B cell (primary cell): ENCODE data around the gene SCGB1C2. TPM values are rescaled to one million over a fixed set of nuclear protein-coding genes. Genes with fewer than 3 reads are reported as not detected.

Experiments used
- ATAC-seq: fragments of 200-7000 bp; cut with Tn5 transposase; one replicate; pipeline ENCODE4 v1.10.0; 2021; ENCODE audit warnings: low read depth, mild to moderate bottlenecking, moderate number of reproducible peaks, moderate library complexity
- CTCF ChIA-PET: fragments of 350-600 bp; sonication (Branson Sonifier 250); formaldehyde crosslinking; loops from one replicate; lab custom pipeline; 2021; ENCODE audit warnings: antibody characterized with exemption, inconsistent platforms; lab: Charles Lee
- POLR2A ChIA-PET: fragments of 350-600 bp; sonication (Branson Sonifier 250); formaldehyde crosslinking; loops from one replicate; lab custom pipeline; 2021; ENCODE audit warnings: antibody characterized with exemption; lab: Charles Lee
- DNase-seq: peaks from one replicate; pipeline ENCODE4 v3.0.0; 2013
- H2AFZ ChIP-seq: 2 replicates; pipeline ENCODE4 v1.6.1; 2012; ENCODE audit warnings: mild to moderate bottlenecking, low read depth, low read length; ENCODE audit not compliant: insufficient read depth, poor library complexity, severe bottlenecking
- H3K27ac ChIP-seq, 2 donors: 1 replicate in 1 of 2; 2 replicates in 1 of 2; pipeline ENCODE4 v1.5.1; 2012 to 2013; ENCODE audit warnings: low read length in 2 of 2, mild to moderate bottlenecking in 2 of 2, moderate library complexity in 1 of 2
- H3K27me3 ChIP-seq, 4 experiments: fragments of 200-600 bp in 1 of 4; sonication (generic) in 1 of 4; replicated peaks in 1 of 4; 1 replicate in 2 of 4; 2 replicates in 2 of 4; pipeline versions ENCODE4 v1.6.1 to v1.7.0; 2013 to 2016; ENCODE audit warnings: low read length in 3 of 4, mild to moderate bottlenecking in 2 of 4, mixed read lengths in 1 of 4, moderate library complexity in 1 of 4; ENCODE audit not compliant: insufficient read depth in 4 of 4, control insufficient read depth in 3 of 4; ENCODE audit errors: control extremely low read depth in 1 of 4
- H3K36me3 ChIP-seq, 2 experiments: replicated peaks in 1 of 2; 1 replicate in 1 of 2; 2 replicates in 1 of 2; pipeline versions ENCODE4 v1.6.1 to v1.7.1; 2013; ENCODE audit warnings: low read length in 1 of 2; ENCODE audit not compliant: insufficient read depth in 2 of 2, control insufficient read depth in 1 of 2; ENCODE audit errors: control extremely low read depth in 1 of 2, extremely low read depth in 1 of 2
- H3K4me1 ChIP-seq, 2 donors: fragments of 200-600 bp in 1 of 2; sonication (generic) in 1 of 2; 1 replicate in 1 of 2; 2 replicates in 1 of 2; pipeline versions ENCODE4 v1.5.1 to v1.6.1; 2013 to 2017; ENCODE audit warnings: low read length in 2 of 2; ENCODE audit not compliant: control insufficient read depth in 2 of 2, insufficient read depth in 2 of 2
- H3K4me2 ChIP-seq: replicated peaks from 2 replicates; pipeline ENCODE3; 2012; ENCODE audit warnings: mild to moderate bottlenecking, low read depth, low read length; ENCODE audit not compliant: poor library complexity, severe bottlenecking
- H3K4me3 ChIP-seq, 5 experiments: fragments of 200-600 bp in 1 of 5; sonication (generic) in 1 of 5; 1 replicate in 3 of 5; 2 replicates in 2 of 5; pipeline versions ENCODE4 v1.5.1 to v1.7.0; 2011 to 2016; ENCODE audit warnings: low read length in 4 of 5, mild to moderate bottlenecking in 4 of 5, low read depth in 2 of 5, control low read depth in 1 of 5, moderate library complexity in 1 of 5; ENCODE audit not compliant: insufficient read depth in 1 of 5; ENCODE audit errors: control extremely low read depth in 1 of 5, extremely low read depth in 1 of 5
- H3K79me2 ChIP-seq: fragments of 200-600 bp; sonication (generic); one replicate; pipeline ENCODE4 v1.6.0; 2016; ENCODE audit warnings: low read length; ENCODE audit not compliant: control insufficient read depth, insufficient read depth
- H3K9ac ChIP-seq: fragments of 200-600 bp; sonication (generic); 2 replicates; pipeline ENCODE4 v1.6.1; 2017; ENCODE audit warnings: mild to moderate bottlenecking, low read length, moderate library complexity
- H3K9me3 ChIP-seq, 3 donors: one replicate each; pipeline versions ENCODE4 v1.6.1 to v1.7.1; 2013; ENCODE audit warnings: low read length in 2 of 3; ENCODE audit not compliant: control insufficient read depth in 2 of 3, insufficient read depth in 1 of 3; ENCODE audit errors: control extremely low read depth in 1 of 3
- H4K20me1 ChIP-seq: 2 replicates; pipeline ENCODE4 v1.6.0; 2012; ENCODE audit warnings: mild to moderate bottlenecking, low read length; ENCODE audit not compliant: insufficient read depth, control insufficient read depth, poor library complexity, severe bottlenecking
- H3K27ac Mint-ChIP-seq: one replicate; pipeline ENCODE4 v1.8.0; 2021; ENCODE audit warnings: mixed read lengths
- H3K27me3 Mint-ChIP-seq: one replicate; pipeline ENCODE4 v1.8.0; 2021; ENCODE audit warnings: mixed read lengths
- H3K4me1 Mint-ChIP-seq: one replicate; pipeline ENCODE4 v1.8.0; 2021; ENCODE audit warnings: mixed read lengths
- H3K4me3 Mint-ChIP-seq: one replicate; pipeline ENCODE4 v1.8.0; 2021; ENCODE audit warnings: mixed read lengths
- H3K9me3 Mint-ChIP-seq: one replicate; pipeline ENCODE4 v1.8.0; 2022; ENCODE audit warnings: mixed read lengths; ENCODE audit not compliant: insufficient read depth
- EZH2 ChIP-seq: IDR thresholded peaks from 2 replicates; pipeline ENCODE4 v1.6.1; 2012; ENCODE audit warnings: borderline replicate concordance, low read depth, mild to moderate bottlenecking, moderate library complexity, low read length; ENCODE audit not compliant: insufficient read depth, poor library complexity, severe bottlenecking
- WGBS: methylation state at CpG from one replicate; pipeline ENCODE4 v1.1.5; 2013; ENCODE audit warnings: missing lambda C conversion rate; ENCODE audit not compliant: insufficient coverage; 5-methylcytosine and 5-hydroxymethylcytosine counted together
- intact Hi-C: fragments of 100-400 bp; cut with micrococcal nuclease; formaldehyde crosslinking; loops from one replicate; pipeline ENCODE4 v1.10.0; 2022
- polyA plus RNA-seq: library from polyadenylated mRNA; depleted of rRNA; stranded (reverse); fragments of >200 nt; gene quantifications from 2 replicates; pipeline ENCODE4 v1.2.3, GENCODE V29; 2012
- total RNA-seq, 2 donors: library from RNA; stranded (reverse); fragments of 120-200 nt in 1 of 2; gene quantifications; 1 replicate in 1 of 2; 2 replicates in 1 of 2; pipeline versions ENCODE4 v1.2.3 to v1.2.4, GENCODE V29; 2013 to 2022
- TF ChIP-seq, protein P1 (sequence below): fragments of 200-600 bp; IDR thresholded peaks from one replicate; pipeline ENCODE4 v1.8.0; 2022; ENCODE audit warnings: antibody characterized with exemption, mild to moderate bottlenecking

SCGB1C2 gene
- total and polyA plus RNA-seq, 2 donors (not counting 1 experiment from before 2014, with no cell fraction given), result not detected

DNA sequence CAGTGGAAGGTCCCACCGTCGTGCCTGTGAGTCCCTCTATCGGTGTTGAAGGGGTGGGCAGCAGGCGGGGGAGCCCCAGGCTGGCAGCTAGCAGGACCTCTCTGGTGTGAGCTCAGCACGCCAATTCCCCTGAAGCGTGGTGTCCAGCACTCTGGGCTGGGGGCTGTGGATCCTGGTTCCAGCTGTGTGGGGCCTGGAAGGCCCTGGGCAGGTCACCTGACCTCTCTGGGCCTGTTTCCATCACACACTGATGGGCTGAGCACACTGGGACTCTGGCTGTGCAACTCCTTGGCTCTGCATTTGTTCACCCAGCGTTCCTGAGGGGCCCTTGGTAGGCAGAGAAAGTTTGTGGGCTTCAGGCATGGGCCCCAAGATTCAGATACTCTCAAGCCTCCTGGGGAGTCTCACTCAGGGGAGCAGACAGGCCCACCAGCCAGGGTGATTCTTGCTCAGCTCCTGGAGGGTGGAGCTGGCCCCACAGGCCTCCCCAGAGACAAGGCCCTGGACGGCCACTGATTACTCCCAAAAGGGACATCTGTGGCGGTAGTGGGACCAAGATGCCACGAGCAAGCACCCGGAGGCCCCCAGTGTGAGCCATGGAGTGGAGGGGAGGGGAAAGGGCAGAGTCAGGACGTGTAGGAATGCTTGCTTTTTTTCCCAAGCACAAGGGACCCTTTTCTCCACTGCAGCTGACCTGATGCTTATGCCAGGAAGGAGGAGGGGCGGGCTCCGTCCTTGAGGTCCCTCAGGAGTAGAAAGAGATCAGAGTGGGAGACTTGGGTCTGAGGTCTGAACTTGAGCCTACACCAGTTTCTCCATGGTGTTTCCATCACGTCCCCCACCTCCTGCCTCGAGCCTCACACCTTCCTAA lies 8.5 kb downstream of the SCGB1C2 start:
- ChIA-PET CTCF (interaction anchor here (1.0 to 2.3 kb wide), 2 partner anchors 554 to 850 kb away, joined by 3 to 11 read pairs; partner anchors contain the start of gene TIMM22), POLR2A (no interaction called here)
- Mint-ChIP-seq H3K4me1 (peaks cover 3% of the 10 kb centered on the region), H3K27ac (no peak overlapping the region), H3K4me3 (no peak overlapping the region), H3K9me3 (no peaks in the 10 kb centered on the region), H3K27me3 (no peaks in the 10 kb centered on the region)
- no peak overlapping the region for H3K27ac ChIP-seq
- no peaks in the 10 kb centered on the region for H3K36me3 ChIP-seq
- intact Hi-C loops, result loop anchor here (2.0 kb wide), 1 partner anchor 241 kb away; no protein-coding TSS in a partner anchor
- no peaks in the 10 kb centered on the region for H3K27me3 ChIP-seq
- DNase-seq, result no peak
- no peak overlapping the region for H3K4me3 ChIP-seq
- H2AFZ ChIP-seq, result no peak overlapping the region
- H4K20me1 ChIP-seq, result no peaks in the 10 kb centered on the region
- no peak overlapping the region for H3K9ac ChIP-seq
- H3K4me1 ChIP-seq, result peaks cover 0 to 3% of the 10 kb centered on the region in 2 donors
- ATAC-seq, result no peak
- H3K4me2 ChIP-seq, result no peak overlapping the region
- 93% methylated on average over 13 of the region's 16 CpGs for WGBS
- H3K79me2 ChIP-seq, result no peaks in the 10 kb centered on the region
- TF ChIP-seq, protein P1, sequence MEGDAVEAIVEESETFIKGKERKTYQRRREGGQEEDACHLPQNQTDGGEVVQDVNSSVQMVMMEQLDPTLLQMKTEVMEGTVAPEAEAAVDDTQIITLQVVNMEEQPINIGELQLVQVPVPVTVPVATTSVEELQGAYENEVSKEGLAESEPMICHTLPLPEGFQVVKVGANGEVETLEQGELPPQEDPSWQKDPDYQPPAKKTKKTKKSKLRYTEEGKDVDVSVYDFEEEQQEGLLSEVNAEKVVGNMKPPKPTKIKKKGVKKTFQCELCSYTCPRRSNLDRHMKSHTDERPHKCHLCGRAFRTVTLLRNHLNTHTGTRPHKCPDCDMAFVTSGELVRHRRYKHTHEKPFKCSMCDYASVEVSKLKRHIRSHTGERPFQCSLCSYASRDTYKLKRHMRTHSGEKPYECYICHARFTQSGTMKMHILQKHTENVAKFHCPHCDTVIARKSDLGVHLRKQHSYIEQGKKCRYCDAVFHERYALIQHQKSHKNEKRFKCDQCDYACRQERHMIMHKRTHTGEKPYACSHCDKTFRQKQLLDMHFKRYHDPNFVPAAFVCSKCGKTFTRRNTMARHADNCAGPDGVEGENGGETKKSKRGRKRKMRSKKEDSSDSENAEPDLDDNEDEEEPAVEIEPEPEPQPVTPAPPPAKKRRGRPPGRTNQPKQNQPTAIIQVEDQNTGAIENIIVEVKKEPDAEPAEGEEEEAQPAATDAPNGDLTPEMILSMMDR, result no peak
- TF ChIP-seq EZH2, result no peak
- H3K9me3 ChIP-seq, result peaks cover 0 to 4% (median 0%) of the 10 kb centered on the region in 3 donors

DNA sequence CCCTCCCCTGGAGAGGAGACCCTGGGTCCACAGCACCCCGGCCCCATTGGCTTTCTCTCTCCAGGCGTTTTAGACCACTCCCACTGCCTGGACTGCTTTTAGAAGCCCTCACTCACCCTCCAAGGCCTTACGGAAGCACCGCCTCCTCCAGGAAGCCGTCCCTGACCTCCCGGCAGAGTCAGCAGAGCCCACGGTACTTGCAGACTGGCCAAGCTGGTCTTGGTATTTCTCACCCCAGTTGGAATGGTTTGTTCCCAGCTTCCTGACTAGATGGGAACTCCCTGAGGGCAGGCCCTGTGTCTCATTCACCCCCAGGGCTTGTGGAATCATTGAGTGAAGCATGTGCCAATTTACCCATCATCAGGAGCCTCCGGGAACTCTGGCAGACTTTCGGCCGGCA lies 9.2 kb downstream of the SCGB1C2 start:
- no peaks in the 10 kb centered on the region for H3K79me2 ChIP-seq
- no peaks in the 10 kb centered on the region for H3K27me3 ChIP-seq
- no peak overlapping the region for H3K4me3 ChIP-seq
- intact Hi-C loops, result no loop called here
- H3K27ac Mint-ChIP-seq, result no peak overlapping the region
- ATAC-seq (no peak), DNase-seq (no peak)
- H3K27me3 Mint-ChIP-seq, result no peaks in the 10 kb centered on the region
- peaks cover 3% of the 10 kb centered on the region for H3K4me1 Mint-ChIP-seq
- CTCF ChIA-PET, result interaction anchor here (2.3 kb wide), 1 partner anchor 554 kb away, joined by 11 read pairs; no protein-coding TSS in a partner anchor
- H3K9ac ChIP-seq, result no peak overlapping the region
- no peaks in the 10 kb centered on the region for H4K20me1 ChIP-seq
- no peak overlapping the region for H3K4me3 Mint-ChIP-seq
- no peak overlapping the region for H2AFZ ChIP-seq
- H3K4me1 ChIP-seq, result peaks cover 0 to 3% of the 10 kb centered on the region in 2 donors
- H3K36me3 ChIP-seq, result no peaks in the 10 kb centered on the region
- POLR2A ChIA-PET, result no interaction called here
- no peak overlapping the region for H3K27ac ChIP-seq
- WGBS, result 92% methylated on average over 9 of the region's 10 CpGs
- no peak overlapping the region for H3K4me2 ChIP-seq
- TF ChIP-seq EZH2, result no peak
- TF ChIP-seq, protein P1, result no peak
- H3K9me3 Mint-ChIP-seq, result no peaks in the 10 kb centered on the region
- H3K9me3 ChIP-seq, result peaks cover 0 to 4% (median 0%) of the 10 kb centered on the region in 3 donors
